Stimulated activated CD4-positive, alpha-beta T cell treated with anti-CD3 and anti-CD28 coated beads, Interleukin-4, amount 100 ng/mL, for 24 hours (primary cell): ENCODE results near the gene AKR1C8.
"Not testable (repeated sequence)": the region's sequence is repeated elsewhere in the genome, so short reads cannot be mapped to it uniquely, and the experiment has no call there.

Source experiments
- DNase-seq: peaks from one replicate; pipeline ENCODE4 v3.0.0-alpha.2; 2020

The AKR1C8 gene

GRCh38 chr10:5184987-5185775, at the start of gene AKR1C8:
Gene AKR1C8, minus strand, starts transcription at chr10:5185150. Its CDS starts 46 bp downstream, at chr10:5185104.
- no peak for DNase-seq

- no peak for DNase-seq
Measured at GRCh38 chr10:5234106-5234860, 49.3 kb upstream of the AKR1C8 start.

GRCh38 chr10:5233324-5233723, 48.4 kb upstream of the AKR1C8 start:
- no peak for DNase-seq

- DNase-seq = no peak
Measured at GRCh38 chr10:5229019-5229418, 44.1 kb upstream of the AKR1C8 start.

GRCh38 chr10:5222942-5223341, 38.0 kb upstream of the AKR1C8 start:
- DNase-seq = not testable (repeated sequence)

- DNase-seq = no peak
Measured at GRCh38 chr10:5219262-5219661, 34.3 kb upstream of the AKR1C8 start.

GRCh38 chr10:5216801-5217200, 31.9 kb upstream of the AKR1C8 start:
- DNase-seq = no peak

GRCh38 chr10:5211696-5212536, 27.0 kb upstream of the AKR1C8 start:
- no peak for DNase-seq

GRCh38 chr10:5210261-5210660, 25.3 kb upstream of the AKR1C8 start:
- DNase-seq = not testable (repeated sequence)

- DNase-seq = not testable (repeated sequence)
Measured at GRCh38 chr10:5209776-5210175, 24.8 kb upstream of the AKR1C8 start.

- DNase-seq = no peak
Measured at GRCh38 chr10:5206799-5207198, 21.8 kb upstream of the AKR1C8 start.

GRCh38 chr10:5199398-5199797, 14.4 kb upstream of the AKR1C8 start:
- no peak for DNase-seq

GRCh38 chr10:5198386-5198785, 13.4 kb upstream of the AKR1C8 start:
- no peak for DNase-seq

- no peak for DNase-seq
Measured at GRCh38 chr10:5196702-5197113, 11.8 kb upstream of the AKR1C8 start, which contains the start of gene AKR1C4. Gene AKR1C4, plus strand, starts transcription at chr10:5196837. Its CDS starts 31 bp downstream, at chr10:5196868.

- DNase-seq = no peak
Measured at GRCh38 chr10:5195727-5196374, 10.9 kb upstream of the AKR1C8 start.

GRCh38 chr10:5194431-5194830, 9.5 kb upstream of the AKR1C8 start:
- DNase-seq = no peak

GRCh38 chr10:5188358-5188757, 3.4 kb upstream of the AKR1C8 start:
- DNase-seq = no peak

- no peak for DNase-seq
Measured at GRCh38 chr10:5187867-5188266, 2.9 kb upstream of the AKR1C8 start.

- DNase-seq = no peak
Measured at GRCh38 chr10:5183923-5184322, 1.0 kb downstream of the AKR1C8 start.

GRCh38 chr10:5180503-5180902, 4.4 kb downstream of the AKR1C8 start:
- not testable (repeated sequence) for DNase-seq

- not testable (repeated sequence) for DNase-seq
Measured at GRCh38 chr10:5175581-5175980, 9.4 kb downstream of the AKR1C8 start.

- DNase-seq = no peak
Measured at GRCh38 chr10:5168897-5169420, 16.0 kb downstream of the AKR1C8 start.
